Measurements from ENCODE around the gene ARFIP1. TPM values are rescaled to one million over a fixed set of nuclear protein-coding genes. Genes with fewer than 3 reads are reported as not detected.

Gene ARFIP1
- total and polyA plus RNA-seq, 9 donors = 17.1 to 30.4 (median 21.5) TPM

GRCh38 chr4:152944666-152945320, 165.0 kb downstream of the ARFIP1 start:
- peaks cover 3% of the 10 kb centered on the region for H3K27me3 ChIP-seq (ENCODE audit: control insufficient read depth, insufficient read depth, low read length)
- DNase-seq = no peak
- H3K9me3 ChIP-seq (replicated peaks; ENCODE audit: control insufficient read depth, low read depth, low read length) = no peaks in the 10 kb centered on the region
- 28% methylated on average over 3 of the region's 4 CpGs for WGBS (ENCODE audit: insufficient coverage)
- H3K4me1 ChIP-seq (ENCODE audit: control insufficient read depth, insufficient read depth, low read length) = peaks cover 22% of the 10 kb centered on the region
- no peak overlapping the region for H3K4me3 ChIP-seq (ENCODE audit: low read length)
- H3K36me3 ChIP-seq (ENCODE audit: control insufficient read depth, insufficient read depth, low read length) = no peaks in the 10 kb centered on the region
- peak overlapping the region; percentile 90 for H3K27ac ChIP-seq (ENCODE audit: low read length)

- Histone ChIP-seq H3K27ac (ENCODE audit: low read length) (no peak overlapping the region), H3K4me3 (ENCODE audit: low read length) (no peak overlapping the region), H3K36me3 (ENCODE audit: control insufficient read depth, insufficient read depth, low read length) (no peaks in the 10 kb centered on the region), H3K27me3 (ENCODE audit: control insufficient read depth, insufficient read depth, low read length) (peaks cover 7% of the 10 kb centered on the region), H3K9me3 (replicated peaks; ENCODE audit: control insufficient read depth, low read depth, low read length) (no peaks in the 10 kb centered on the region), H3K4me1 (ENCODE audit: control insufficient read depth, insufficient read depth, low read length) (peaks cover 29% of the 10 kb centered on the region)
- no peak for DNase-seq
- 84% methylated on average over 5 of the region's 9 CpGs for WGBS (ENCODE audit: insufficient coverage)
Observed at GRCh38 chr4:152945639-152946038, 165.9 kb downstream of the ARFIP1 start.

GRCh38 chr4:152946446-152946845, 166.7 kb downstream of the ARFIP1 start:
- WGBS (ENCODE audit: insufficient coverage) = no CpG with 5 or more reads among the region's 4 CpGs
- no peak overlapping the region for H3K4me3 ChIP-seq (ENCODE audit: low read length)
- no peaks in the 10 kb centered on the region for H3K9me3 ChIP-seq (replicated peaks; ENCODE audit: control insufficient read depth, low read depth, low read length)
- H3K27ac ChIP-seq (ENCODE audit: low read length) = no peak overlapping the region
- H3K27me3 ChIP-seq (ENCODE audit: control insufficient read depth, insufficient read depth, low read length) = peaks cover 7% of the 10 kb centered on the region
- no peaks in the 10 kb centered on the region for H3K36me3 ChIP-seq (ENCODE audit: control insufficient read depth, insufficient read depth, low read length)
- DNase-seq = no peak
- peaks cover 29% of the 10 kb centered on the region for H3K4me1 ChIP-seq (ENCODE audit: control insufficient read depth, insufficient read depth, low read length)

GRCh38 chr4:152947311-152947710, 167.6 kb downstream of the ARFIP1 start:
- H3K36me3 ChIP-seq (ENCODE audit: control insufficient read depth, insufficient read depth, low read length) = no peaks in the 10 kb centered on the region
- peaks cover 29% of the 10 kb centered on the region for H3K4me1 ChIP-seq (ENCODE audit: control insufficient read depth, insufficient read depth, low read length)
- peaks cover 7% of the 10 kb centered on the region for H3K27me3 ChIP-seq (ENCODE audit: control insufficient read depth, insufficient read depth, low read length)
- no peak overlapping the region for H3K4me3 ChIP-seq (ENCODE audit: low read length)
- WGBS (ENCODE audit: insufficient coverage) = no CpG with 5 or more reads among the region's 2 CpGs
- DNase-seq = no peak
- H3K27ac ChIP-seq (ENCODE audit: low read length) = no peak overlapping the region
- no peaks in the 10 kb centered on the region for H3K9me3 ChIP-seq (replicated peaks; ENCODE audit: control insufficient read depth, low read depth, low read length)

DNA sequence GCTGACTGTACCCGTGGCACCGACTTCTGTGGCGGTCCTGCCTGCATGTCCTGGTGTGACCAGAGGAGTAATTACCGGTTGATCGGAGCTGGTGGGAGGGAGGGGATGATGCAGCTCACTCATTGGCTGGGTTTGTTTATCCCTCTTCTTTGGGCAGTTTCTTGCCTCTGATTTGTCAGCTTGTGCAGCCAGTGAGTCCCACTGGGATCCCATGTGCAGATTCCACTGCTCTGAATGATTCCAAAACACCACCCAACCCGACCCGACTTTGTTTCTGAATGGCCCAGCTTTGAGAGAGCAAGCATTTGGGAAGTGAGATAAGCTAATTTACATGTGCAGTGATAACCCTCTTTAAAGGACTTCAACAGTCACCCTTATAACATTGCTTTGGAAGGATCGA, 170.2 kb downstream of the ARFIP1 start:
- DNase-seq = peak; percentile 53
- Histone ChIP-seq H3K27ac (ENCODE audit: low read length) (no peak overlapping the region), H3K36me3 (ENCODE audit: control insufficient read depth, insufficient read depth, low read length) (no peaks in the 10 kb centered on the region), H3K9me3 (replicated peaks; ENCODE audit: control insufficient read depth, low read depth, low read length) (no peaks in the 10 kb centered on the region), H3K4me3 (ENCODE audit: low read length) (no peak overlapping the region), H3K27me3 (ENCODE audit: control insufficient read depth, insufficient read depth, low read length) (peaks cover 7% of the 10 kb centered on the region), H3K4me1 (ENCODE audit: control insufficient read depth, insufficient read depth, low read length) (peaks cover 15% of the 10 kb centered on the region)
- WGBS (ENCODE audit: insufficient coverage) = 100% methylated on average over 1 of the region's 8 CpGs

DNA sequence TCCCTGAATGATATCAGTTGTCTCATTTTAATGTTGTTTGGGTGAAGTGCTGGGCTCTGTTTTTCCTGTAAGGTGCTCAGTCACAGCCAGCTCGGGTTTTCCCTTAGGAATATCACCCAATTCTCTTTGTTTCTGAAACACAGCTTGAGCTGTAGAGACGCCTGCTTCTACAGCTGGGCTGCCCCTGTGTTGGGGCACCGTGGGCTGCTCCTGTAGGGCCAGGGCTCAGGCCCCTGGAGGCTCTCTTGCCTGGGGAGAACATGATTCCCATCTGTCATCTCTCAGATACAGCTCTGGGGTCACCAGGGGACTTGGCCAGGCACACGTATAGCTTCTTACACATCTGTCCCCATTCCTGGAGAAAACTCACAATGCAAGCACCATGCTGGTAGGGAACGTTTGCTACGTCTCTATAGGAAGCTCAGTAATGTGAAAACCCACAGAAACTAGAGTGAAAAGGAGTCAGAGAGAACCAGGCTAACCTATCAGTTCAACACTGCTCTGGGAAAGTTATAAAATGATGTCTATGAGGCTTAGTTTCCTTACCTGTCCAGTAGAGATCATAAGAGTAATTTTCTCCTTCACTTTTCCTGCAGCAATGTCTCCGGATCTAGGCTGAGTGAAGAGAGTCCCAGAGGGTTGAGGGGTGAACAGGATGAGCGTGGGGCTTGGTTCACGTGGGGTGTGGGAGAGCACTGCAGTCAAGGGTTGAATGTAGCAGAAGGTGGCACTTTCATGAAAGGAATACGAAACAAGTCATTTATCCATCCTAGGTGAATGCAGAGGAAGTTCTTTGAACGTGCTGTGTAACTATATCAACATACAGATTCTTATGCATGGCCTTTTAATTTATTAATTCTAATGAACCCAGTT, 170.9 kb downstream of the ARFIP1 start:
- H3K36me3 ChIP-seq (ENCODE audit: control insufficient read depth, insufficient read depth, low read length) = no peaks in the 10 kb centered on the region
- 48% methylated on average over 3 of the region's 11 CpGs for WGBS (ENCODE audit: insufficient coverage)
- H3K27me3 ChIP-seq (ENCODE audit: control insufficient read depth, insufficient read depth, low read length) = peaks cover 7% of the 10 kb centered on the region
- H3K4me1 ChIP-seq (ENCODE audit: control insufficient read depth, insufficient read depth, low read length) = peaks cover 13% of the 10 kb centered on the region
- no peak overlapping the region for H3K27ac ChIP-seq (ENCODE audit: low read length)
- H3K4me3 ChIP-seq (ENCODE audit: low read length) = no peak overlapping the region
- no peaks in the 10 kb centered on the region for H3K9me3 ChIP-seq (replicated peaks; ENCODE audit: control insufficient read depth, low read depth, low read length)
- DNase-seq = no peak

DNA sequence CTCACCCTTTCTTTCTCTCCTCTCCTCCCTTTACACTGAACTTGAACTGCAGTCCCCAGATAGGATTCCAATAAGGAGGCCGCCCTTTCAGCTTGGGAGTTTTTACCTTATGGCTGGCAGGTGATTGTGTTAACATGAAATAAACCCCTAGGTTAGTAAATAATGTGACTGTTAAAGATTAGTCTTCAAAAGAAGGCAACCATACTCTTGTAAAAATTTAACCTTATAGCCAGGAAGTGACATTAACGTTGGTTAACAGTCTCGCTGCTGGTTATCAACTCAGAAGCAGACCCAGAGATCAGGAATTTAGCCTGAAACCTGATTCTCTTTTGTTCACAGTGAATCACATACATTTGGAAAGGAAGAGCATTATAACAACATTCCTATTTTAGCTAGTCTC, 171.6 kb downstream of the ARFIP1 start:
- WGBS (ENCODE audit: insufficient coverage) = no CpG with 5 or more reads among the region's 3 CpGs
- no peaks in the 10 kb centered on the region for H3K9me3 ChIP-seq (replicated peaks; ENCODE audit: control insufficient read depth, low read depth, low read length)
- no peaks in the 10 kb centered on the region for H3K36me3 ChIP-seq (ENCODE audit: control insufficient read depth, insufficient read depth, low read length)
- H3K27me3 ChIP-seq (ENCODE audit: control insufficient read depth, insufficient read depth, low read length) = peaks cover 7% of the 10 kb centered on the region
- DNase-seq = no peak
- H3K4me3 ChIP-seq (ENCODE audit: low read length) = no peak overlapping the region
- no peak overlapping the region for H3K27ac ChIP-seq (ENCODE audit: low read length)
- H3K4me1 ChIP-seq (ENCODE audit: control insufficient read depth, insufficient read depth, low read length) = peaks cover 14% of the 10 kb centered on the region

DNA sequence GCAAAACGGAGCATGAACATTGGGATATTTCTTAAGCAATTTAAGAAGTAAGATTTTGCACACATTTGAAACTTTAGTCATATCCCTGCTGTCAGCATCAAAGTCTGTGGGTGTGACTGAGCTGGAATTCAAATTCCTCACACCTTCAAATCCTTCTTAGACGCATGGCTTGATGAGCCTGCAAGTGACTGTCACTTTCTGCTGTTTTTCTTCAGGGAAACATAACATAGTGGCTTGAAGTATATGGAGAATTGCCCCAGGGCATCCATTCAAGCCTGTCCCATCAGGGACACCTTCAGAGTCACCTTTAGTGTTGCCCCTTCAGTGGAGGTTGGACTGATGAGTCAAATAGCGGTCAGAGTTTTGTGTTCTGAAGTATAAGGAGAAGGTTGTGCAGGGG, 173.8 kb downstream of the ARFIP1 start:
- Histone ChIP-seq H3K4me1 (ENCODE audit: control insufficient read depth, insufficient read depth, low read length) (peaks cover 28% of the 10 kb centered on the region), H3K9me3 (replicated peaks; ENCODE audit: control insufficient read depth, low read depth, low read length) (no peaks in the 10 kb centered on the region), H3K36me3 (ENCODE audit: control insufficient read depth, insufficient read depth, low read length) (peaks cover 6% of the 10 kb centered on the region), H3K27ac (ENCODE audit: low read length) (no peak overlapping the region), H3K27me3 (ENCODE audit: control insufficient read depth, insufficient read depth, low read length) (peaks cover 7% of the 10 kb centered on the region), H3K4me3 (ENCODE audit: low read length) (no peak overlapping the region)
- WGBS (ENCODE audit: insufficient coverage) = no CpG with 5 or more reads among the region's 3 CpGs
- DNase-seq = no peak

GRCh38 chr4:152954741-152955140, 175.0 kb downstream of the ARFIP1 start:
- no peak overlapping the region for H3K4me3 ChIP-seq (ENCODE audit: low read length)
- H3K36me3 ChIP-seq (ENCODE audit: control insufficient read depth, insufficient read depth, low read length) = peaks cover 6% of the 10 kb centered on the region
- no CpG with 5 or more reads among the region's 1 CpG for WGBS (ENCODE audit: insufficient coverage)
- H3K27me3 ChIP-seq (ENCODE audit: control insufficient read depth, insufficient read depth, low read length) = peaks cover 7% of the 10 kb centered on the region
- no peak overlapping the region for H3K27ac ChIP-seq (ENCODE audit: low read length)
- H3K9me3 ChIP-seq (replicated peaks; ENCODE audit: control insufficient read depth, low read depth, low read length) = no peaks in the 10 kb centered on the region
- no peak for DNase-seq
- peaks cover 27% of the 10 kb centered on the region for H3K4me1 ChIP-seq (ENCODE audit: control insufficient read depth, insufficient read depth, low read length)

DNA sequence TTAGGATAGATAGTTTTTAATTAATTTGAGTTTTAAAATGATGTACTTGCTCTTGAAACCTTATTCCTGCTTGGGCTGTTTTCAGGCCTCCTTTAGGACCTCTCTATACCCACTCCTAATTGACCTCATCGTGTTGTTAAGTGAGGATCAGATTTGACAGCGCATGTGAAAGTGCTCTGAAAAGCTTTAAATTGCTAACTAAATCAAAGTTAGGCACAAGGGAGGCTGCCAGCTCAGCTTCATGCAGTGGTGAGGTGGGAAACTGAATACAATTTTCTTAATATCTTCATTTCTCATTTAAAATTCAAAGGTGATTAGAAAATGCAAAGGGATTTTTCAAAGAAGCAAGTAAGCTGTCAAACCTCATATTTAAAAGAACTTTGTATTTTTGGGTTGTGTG, 176.4 kb downstream of the ARFIP1 start:
- H3K4me1 ChIP-seq (ENCODE audit: control insufficient read depth, insufficient read depth, low read length) = peaks cover 21% of the 10 kb centered on the region
- H3K9me3 ChIP-seq (replicated peaks; ENCODE audit: control insufficient read depth, low read depth, low read length) = no peaks in the 10 kb centered on the region
- no CpG with 5 or more reads among the region's 2 CpGs for WGBS (ENCODE audit: insufficient coverage)
- DNase-seq = no peak
- H3K4me3 ChIP-seq (ENCODE audit: low read length) = no peak overlapping the region
- H3K27ac ChIP-seq (ENCODE audit: low read length) = no peak overlapping the region
- H3K36me3 ChIP-seq (ENCODE audit: control insufficient read depth, insufficient read depth, low read length) = peaks cover 8% of the 10 kb centered on the region
- H3K27me3 ChIP-seq (ENCODE audit: control insufficient read depth, insufficient read depth, low read length) = no peaks in the 10 kb centered on the region
